ENCODE data around the gene DUSP12. TPM values are rescaled to one million over a fixed set of nuclear protein-coding genes. Genes with fewer than 3 reads are reported as not detected.

The DUSP12 gene
- total and polyA plus RNA-seq, 2 experiments from 2014 or later = 28.4 to 37.2 TPM

DNA sequence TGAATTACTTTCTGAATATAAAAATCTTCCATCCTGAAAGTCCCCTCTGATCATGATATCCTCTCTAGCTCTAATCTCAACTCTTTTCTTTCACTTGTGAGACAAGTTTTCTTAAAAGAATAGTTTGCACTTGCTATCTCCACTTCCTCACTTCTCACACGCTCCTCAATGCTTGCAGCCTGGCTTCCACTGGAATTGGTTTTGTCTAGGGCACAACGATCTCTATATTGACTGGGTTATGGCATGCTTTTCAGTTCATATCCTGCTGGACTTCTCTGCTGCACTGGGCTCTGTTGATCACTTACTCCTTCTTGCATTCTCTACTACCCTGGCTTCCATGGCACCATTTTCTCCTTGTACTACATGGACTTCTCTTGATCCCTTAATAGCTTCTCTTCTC lies 42.1 kb upstream of the DUSP12 start (continued):
- TF ChIP-seq, protein P1, sequence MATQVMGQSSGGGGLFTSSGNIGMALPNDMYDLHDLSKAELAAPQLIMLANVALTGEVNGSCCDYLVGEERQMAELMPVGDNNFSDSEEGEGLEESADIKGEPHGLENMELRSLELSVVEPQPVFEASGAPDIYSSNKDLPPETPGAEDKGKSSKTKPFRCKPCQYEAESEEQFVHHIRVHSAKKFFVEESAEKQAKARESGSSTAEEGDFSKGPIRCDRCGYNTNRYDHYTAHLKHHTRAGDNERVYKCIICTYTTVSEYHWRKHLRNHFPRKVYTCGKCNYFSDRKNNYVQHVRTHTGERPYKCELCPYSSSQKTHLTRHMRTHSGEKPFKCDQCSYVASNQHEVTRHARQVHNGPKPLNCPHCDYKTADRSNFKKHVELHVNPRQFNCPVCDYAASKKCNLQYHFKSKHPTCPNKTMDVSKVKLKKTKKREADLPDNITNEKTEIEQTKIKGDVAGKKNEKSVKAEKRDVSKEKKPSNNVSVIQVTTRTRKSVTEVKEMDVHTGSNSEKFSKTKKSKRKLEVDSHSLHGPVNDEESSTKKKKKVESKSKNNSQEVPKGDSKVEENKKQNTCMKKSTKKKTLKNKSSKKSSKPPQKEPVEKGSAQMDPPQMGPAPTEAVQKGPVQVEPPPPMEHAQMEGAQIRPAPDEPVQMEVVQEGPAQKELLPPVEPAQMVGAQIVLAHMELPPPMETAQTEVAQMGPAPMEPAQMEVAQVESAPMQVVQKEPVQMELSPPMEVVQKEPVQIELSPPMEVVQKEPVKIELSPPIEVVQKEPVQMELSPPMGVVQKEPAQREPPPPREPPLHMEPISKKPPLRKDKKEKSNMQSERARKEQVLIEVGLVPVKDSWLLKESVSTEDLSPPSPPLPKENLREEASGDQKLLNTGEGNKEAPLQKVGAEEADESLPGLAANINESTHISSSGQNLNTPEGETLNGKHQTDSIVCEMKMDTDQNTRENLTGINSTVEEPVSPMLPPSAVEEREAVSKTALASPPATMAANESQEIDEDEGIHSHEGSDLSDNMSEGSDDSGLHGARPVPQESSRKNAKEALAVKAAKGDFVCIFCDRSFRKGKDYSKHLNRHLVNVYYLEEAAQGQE (IDR thresholded peaks at IDR 0.05; ENCODE audit: unreplicated experiment) = no peak

DNA sequence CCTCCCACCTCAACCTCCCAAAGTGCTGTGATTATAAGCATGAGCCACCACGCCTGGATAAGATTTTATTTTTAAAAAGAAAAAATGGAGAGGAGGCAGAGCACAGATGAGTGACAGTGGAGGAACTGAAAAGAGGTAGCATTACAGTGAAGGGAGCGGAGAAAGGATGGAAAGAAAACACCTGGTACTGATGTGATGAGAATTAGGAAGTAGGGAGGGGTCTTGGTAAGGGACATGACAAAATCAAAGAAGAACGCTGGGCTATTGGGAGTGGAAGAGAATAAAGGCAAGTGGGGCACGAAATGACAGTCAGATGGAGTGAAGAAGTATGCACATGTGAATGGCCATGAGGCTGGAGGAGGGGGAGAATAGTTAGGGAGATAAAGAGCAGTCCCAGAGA lies 40.2 kb upstream of the DUSP12 start:
- ATAC-seq (no peak), DNase-seq (ENCODE audit: low spot score) (no peak)
- H3K4me2 ChIP-seq = no peak overlapping the region; the same call in 1 of the 2 replicates
- TF ChIP-seq STAT1 (IDR thresholded peaks at IDR 0.05; ENCODE audit: unreplicated experiment) = no peak
- TF ChIP-seq POLR2AphosphoS5 (IDR thresholded peaks at IDR 0.05; ENCODE audit: low read depth) = no peak
- no peak for TF ChIP-seq NANOG (IDR thresholded peaks at IDR 0.05; ENCODE audit: borderline replicate concordance)
- no peak for TF ChIP-seq ZNF114 (CRISPR knock-in tag; IDR thresholded peaks at IDR 0.05)
- TF ChIP-seq EZH2phosphoT487 (IDR thresholded peaks at IDR 0.05; ENCODE audit: unreplicated experiment) = no peak
- TF ChIP-seq, protein P2, sequence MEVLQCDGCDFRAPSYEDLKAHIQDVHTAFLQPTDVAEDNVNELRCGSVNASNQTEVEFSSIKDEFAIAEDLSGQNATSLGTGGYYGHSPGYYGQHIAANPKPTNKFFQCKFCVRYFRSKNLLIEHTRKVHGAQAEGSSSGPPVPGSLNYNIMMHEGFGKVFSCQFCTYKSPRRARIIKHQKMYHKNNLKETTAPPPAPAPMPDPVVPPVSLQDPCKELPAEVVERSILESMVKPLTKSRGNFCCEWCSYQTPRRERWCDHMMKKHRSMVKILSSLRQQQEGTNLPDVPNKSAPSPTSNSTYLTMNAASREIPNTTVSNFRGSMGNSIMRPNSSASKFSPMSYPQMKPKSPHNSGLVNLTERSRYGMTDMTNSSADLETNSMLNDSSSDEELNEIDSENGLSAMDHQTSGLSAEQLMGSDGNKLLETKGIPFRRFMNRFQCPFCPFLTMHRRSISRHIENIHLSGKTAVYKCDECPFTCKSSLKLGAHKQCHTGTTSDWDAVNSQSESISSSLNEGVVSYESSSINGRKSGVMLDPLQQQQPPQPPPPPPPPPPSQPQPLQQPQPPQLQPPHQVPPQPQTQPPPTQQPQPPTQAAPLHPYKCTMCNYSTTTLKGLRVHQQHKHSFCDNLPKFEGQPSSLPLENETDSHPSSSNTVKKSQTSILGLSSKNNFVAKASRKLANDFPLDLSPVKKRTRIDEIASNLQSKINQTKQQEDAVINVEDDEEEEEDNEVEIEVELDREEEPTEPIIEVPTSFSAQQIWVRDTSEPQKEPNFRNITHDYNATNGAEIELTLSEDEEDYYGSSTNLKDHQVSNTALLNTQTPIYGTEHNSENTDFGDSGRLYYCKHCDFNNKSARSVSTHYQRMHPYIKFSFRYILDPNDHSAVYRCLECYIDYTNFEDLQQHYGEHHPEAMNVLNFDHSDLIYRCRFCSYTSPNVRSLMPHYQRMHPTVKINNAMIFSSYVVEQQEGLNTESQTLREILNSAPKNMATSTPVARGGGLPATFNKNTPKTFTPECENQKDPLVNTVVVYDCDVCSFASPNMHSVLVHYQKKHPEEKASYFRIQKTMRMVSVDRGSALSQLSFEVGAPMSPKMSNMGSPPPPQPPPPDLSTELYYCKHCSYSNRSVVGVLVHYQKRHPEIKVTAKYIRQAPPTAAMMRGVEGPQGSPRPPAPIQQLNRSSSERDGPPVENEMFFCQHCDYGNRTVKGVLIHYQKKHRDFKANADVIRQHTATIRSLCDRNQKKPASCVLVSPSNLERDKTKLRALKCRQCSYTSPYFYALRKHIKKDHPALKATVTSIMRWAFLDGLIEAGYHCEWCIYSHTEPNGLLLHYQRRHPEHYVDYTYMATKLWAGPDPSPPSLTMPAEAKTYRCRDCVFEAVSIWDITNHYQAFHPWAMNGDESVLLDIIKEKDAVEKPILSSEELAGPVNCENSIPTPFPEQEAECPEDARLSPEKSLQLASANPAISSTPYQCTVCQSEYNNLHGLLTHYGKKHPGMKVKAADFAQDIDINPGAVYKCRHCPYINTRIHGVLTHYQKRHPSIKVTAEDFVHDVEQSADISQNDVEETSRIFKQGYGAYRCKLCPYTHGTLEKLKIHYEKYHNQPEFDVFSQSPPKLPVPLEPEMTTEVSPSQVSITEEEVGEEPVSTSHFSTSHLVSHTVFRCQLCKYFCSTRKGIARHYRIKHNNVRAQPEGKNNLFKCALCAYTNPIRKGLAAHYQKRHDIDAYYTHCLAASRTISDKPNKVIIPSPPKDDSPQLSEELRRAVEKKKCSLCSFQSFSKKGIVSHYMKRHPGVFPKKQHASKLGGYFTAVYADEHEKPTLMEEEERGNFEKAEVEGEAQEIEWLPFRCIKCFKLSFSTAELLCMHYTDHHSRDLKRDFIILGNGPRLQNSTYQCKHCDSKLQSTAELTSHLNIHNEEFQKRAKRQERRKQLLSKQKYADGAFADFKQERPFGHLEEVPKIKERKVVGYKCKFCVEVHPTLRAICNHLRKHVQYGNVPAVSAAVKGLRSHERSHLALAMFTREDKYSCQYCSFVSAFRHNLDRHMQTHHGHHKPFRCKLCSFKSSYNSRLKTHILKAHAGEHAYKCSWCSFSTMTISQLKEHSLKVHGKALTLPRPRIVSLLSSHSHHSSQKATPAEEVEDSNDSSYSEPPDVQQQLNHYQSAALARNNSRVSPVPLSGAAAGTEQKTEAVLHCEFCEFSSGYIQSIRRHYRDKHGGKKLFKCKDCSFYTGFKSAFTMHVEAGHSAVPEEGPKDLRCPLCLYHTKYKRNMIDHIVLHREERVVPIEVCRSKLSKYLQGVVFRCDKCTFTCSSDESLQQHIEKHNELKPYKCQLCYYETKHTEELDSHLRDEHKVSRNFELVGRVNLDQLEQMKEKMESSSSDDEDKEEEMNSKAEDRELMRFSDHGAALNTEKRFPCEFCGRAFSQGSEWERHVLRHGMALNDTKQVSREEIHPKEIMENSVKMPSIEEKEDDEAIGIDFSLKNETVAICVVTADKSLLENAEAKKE (CRISPR knock-in tag; IDR thresholded peaks at IDR 0.05) = no peak
- no peak for TF ChIP-seq EZH2 (IDR thresholded peaks at IDR 0.05; ENCODE audit: low read depth, unreplicated experiment)
- no peak for TF ChIP-seq JUNB (IDR thresholded peaks at IDR 0.05; ENCODE audit: unreplicated experiment)
- TF ChIP-seq, protein P1 (IDR thresholded peaks at IDR 0.05; ENCODE audit: unreplicated experiment) = no peak
- TF ChIP-seq, protein P3, sequence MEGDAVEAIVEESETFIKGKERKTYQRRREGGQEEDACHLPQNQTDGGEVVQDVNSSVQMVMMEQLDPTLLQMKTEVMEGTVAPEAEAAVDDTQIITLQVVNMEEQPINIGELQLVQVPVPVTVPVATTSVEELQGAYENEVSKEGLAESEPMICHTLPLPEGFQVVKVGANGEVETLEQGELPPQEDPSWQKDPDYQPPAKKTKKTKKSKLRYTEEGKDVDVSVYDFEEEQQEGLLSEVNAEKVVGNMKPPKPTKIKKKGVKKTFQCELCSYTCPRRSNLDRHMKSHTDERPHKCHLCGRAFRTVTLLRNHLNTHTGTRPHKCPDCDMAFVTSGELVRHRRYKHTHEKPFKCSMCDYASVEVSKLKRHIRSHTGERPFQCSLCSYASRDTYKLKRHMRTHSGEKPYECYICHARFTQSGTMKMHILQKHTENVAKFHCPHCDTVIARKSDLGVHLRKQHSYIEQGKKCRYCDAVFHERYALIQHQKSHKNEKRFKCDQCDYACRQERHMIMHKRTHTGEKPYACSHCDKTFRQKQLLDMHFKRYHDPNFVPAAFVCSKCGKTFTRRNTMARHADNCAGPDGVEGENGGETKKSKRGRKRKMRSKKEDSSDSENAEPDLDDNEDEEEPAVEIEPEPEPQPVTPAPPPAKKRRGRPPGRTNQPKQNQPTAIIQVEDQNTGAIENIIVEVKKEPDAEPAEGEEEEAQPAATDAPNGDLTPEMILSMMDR (conservative IDR thresholded peaks at IDR 0.05; ENCODE audit: low read depth in 2 of 2) = no peak

More for the DNA sequence above, 40.2 kb upstream of the DUSP12 start:
- Histone ChIP-seq H4K20me1 (replicated peaks; ENCODE audit: insufficient read depth) (no peaks in the 10 kb centered on the region), H3K27me3 (ENCODE audit: insufficient read depth) (no peaks in the 10 kb centered on the region), H3K36me3 (ENCODE audit: insufficient read depth) (no peaks in the 10 kb centered on the region), H3K4me1 (ENCODE audit: insufficient read depth) (no peaks in the 10 kb centered on the region), H3K4me3 (no peak overlapping the region), H3K79me2 (replicated peaks; ENCODE audit: insufficient read depth) (no peaks in the 10 kb centered on the region), H3F3A (replicated peaks; ENCODE audit: low read depth) (no peaks in the 10 kb centered on the region), H3K9me2 (ENCODE audit: insufficient read depth) (peaks cover 4% of the 10 kb centered on the region; the same call in 1 of the 2 replicates), H2AFZ (0 out of 2 replicates have a peak overlapping the region, but pooled peaks have one; percentile 32), H3K27ac (ENCODE audit: low read depth) (no peak overlapping the region)
- no peak overlapping the region for H3K4me3 Mint-ChIP-seq
- H3K36me3 Mint-ChIP-seq (ENCODE audit: low read depth) = no peaks in the 10 kb centered on the region
- peaks cover 10% of the 10 kb centered on the region for H3K4me1 Mint-ChIP-seq
- no peaks in the 10 kb centered on the region for H3K9me3 Mint-ChIP-seq
- peaks cover 3% of the 10 kb centered on the region for H3K27me3 Mint-ChIP-seq (ENCODE audit: insufficient read depth, low read depth, poor library complexity)
- H3K27ac Mint-ChIP-seq = no peak overlapping the region

Data from GM23338 (cell line).